Measurements from ENCODE around the gene UNC45A.

Gene UNC45A

GRCh38 chr15:90946941-90947576, 12.0 kb downstream of the UNC45A start:
- no peak for DNase-seq

DNA sequence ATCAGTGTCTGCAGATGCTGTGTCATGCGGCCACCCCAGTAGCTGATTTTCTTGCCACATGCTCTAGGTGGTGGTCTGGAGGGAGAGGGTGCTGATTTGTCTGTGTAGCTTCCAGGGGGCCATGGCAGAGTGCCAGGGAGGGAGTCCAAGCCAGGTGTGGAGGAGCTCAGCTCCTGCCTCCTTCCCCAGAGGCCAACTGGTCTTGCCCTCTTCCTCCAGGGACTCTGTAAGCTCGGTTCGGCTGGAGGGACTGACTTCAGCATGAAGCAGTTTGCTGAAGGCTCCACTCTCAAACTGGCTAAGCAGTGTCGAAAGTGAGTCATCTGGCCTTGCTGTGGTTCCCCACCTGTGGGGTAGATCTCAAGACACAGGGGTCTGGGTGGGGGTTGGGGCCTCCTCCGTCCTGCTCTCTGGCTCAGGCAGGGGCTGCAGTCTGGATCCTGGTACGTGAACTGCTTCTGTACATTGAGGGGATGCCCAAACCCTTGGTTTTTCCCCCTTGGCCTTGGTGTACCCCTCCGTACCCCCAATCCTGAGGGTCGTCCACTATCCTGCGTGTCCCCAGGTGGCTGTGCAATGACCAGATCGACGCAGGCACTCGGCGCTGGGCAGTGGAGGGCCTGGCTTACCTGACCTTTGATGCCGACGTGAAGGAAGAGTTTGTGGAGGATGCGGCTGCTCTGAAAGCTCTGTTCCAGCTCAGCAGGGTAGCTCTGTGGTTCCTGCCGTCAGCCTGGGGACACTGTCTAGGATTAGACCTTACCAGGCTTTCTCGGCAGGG, 12.7 kb downstream of the UNC45A start:
- no peak for DNase-seq

DNA sequence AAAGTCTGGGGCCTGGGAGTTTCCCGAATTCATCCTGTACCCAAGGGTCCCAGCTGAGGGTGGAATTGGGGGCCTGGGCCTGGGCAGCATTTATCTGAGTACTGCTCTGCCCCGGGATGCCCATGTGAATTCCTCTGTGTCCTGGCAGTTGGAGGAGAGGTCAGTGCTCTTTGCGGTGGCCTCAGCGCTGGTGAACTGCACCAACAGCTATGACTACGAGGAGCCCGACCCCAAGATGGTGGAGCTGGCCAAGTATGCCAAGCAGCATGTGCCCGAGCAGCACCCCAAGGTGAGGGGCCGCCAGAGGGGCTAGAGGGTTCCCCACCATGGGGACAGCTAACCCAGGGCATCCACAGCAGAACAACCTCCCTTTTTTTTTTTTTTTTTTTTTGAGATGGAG, 13.4 kb downstream of the UNC45A start:
- DNase-seq, result no peak

- no peak for DNase-seq
Measured at GRCh38 chr15:90949979-90950675, 15.0 kb downstream of the UNC45A start.

DNA sequence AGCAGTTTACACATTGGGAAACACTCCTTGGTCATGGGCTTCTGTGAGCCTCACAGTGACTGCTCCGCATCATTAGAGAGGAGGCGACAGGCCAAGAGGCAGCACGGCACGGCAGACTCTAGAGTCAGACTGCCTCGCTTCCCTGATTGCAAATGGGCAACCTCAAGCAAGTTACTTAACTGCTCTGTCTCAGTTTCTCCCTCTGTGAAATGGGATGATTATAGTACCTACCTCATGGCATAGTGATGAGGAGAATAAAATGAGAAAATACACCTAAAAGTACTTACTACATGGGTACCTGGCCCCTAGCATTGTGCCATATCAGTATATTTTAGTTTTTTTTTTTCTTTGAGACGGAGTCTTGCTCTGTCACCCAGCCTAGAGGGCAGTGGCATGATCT, 15.6 kb downstream of the UNC45A start:
- no peak for DNase-seq

DNA sequence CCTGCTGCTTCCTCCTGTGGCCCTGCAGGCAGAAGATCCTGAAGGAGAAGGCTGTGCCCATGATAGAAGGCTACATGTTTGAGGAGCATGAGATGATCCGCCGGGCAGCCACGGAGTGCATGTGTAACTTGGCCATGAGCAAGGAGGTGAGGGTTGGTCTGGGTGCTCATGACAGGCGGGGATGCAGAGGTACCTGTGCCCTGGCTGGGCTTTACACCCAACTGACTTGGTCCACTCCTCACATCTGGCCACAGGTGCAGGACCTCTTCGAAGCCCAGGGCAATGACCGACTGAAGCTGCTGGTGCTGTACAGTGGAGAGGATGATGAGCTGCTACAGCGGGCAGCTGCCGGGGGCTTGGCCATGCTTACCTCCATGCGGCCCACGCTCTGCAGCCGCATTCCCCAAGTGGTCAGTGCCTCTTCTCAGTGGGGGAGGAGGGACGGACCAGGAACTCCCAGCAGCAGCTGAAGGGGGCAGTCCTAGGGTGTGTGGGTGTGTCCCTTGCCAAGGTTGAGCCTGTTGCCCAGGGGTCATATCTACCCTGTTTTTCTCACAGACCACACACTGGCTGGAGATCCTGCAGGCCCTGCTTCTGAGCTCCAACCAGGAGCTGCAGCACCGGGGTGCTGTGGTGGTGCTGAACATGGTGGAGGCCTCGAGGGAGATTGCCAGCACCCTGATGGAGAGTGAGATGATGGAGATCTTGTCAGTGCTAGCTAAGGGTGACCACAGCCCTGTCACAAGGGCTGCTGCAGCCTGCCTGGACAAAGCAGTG, 18.0 kb downstream of the UNC45A start:
- DNase-seq, result no peak

- DNase-seq, result no peak
Measured at GRCh38 chr15:90953947-90954711, 19.0 kb downstream of the UNC45A start.

GRCh38 chr15:90954712-90955623, 19.9 kb downstream of the UNC45A start, which contains the start of gene RCCD1:
Gene RCCD1, plus strand, starts transcription at chr15:90954884. Its CDS starts 1,851 bp downstream, at chr15:90956735.
- peak; percentile 11 to 65 for DNase-seq

GRCh38 chr15:90955624-90956273, 20.7 kb downstream of the UNC45A start:
- DNase-seq, result no peak

- DNase-seq, result no peak
Measured at GRCh38 chr15:90956274-90957030, 21.4 kb downstream of the UNC45A start.

DNA sequence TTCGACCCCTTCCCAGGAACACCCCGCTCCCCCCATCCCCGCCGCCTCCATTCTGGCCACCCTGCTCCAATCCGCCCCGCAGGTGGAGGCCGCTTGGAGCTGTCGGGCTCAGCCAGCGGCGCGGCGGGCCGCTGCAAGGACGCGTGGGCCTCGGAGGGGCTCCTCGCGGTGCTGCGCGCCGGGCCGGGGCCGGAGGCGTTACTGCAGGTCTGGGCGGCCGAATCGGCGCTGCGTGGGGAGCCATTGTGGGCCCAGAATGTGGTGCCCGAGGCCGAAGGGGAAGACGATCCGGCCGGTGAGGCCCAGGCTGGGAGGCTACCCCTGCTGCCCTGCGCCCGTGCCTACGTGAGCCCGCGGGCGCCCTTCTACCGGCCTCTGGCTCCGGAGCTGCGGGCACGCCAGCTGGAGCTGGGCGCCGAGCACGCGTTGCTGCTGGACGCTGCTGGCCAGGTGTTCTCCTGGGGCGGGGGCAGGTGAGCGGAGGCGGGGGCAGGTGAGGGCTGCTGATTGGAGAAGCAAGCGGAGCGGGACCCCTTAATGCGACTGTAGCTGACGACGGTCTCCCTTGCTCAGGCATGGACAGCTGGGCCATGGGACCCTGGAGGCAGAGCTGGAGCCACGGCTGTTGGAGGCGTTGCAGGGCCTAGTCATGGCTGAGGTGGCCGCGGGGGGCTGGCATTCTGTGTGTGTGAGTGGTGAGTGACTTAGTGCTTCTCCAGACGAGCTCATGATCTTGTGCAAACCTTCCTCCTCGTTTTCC, 22.1 kb downstream of the UNC45A start:
- DNase-seq, result no peak

GRCh38 chr15:90957791-90958190, 22.7 kb downstream of the UNC45A start:
- DNase-seq, result no peak

DNA sequence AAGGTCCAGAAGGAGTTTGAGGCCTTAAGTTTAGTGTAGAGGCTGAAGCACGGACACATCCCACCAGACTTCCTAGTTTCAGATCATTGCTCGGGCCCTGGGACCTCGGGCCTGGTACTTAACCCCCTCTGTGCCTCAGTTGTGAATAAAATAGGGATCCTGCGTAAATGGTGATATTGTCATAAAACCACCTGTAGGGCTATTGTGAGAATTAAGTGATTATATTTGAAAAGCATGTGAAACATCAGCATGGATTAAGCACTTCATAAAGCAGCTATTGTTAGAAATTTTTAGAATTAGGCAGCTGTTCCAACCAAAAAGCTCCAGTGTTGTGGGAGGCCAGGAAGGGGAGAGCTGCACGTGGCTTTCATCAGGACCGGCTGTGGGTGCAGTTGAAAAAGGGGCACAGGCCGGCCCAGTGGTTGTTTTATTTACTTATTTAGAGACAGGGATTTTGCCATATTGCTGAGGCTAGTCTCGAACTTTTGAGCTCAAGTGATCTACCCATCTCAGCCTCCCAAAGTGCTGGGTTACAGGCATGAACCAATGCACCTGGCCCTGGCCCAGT, 24.0 kb downstream of the UNC45A start:
- DNase-seq, result no peak

DNA sequence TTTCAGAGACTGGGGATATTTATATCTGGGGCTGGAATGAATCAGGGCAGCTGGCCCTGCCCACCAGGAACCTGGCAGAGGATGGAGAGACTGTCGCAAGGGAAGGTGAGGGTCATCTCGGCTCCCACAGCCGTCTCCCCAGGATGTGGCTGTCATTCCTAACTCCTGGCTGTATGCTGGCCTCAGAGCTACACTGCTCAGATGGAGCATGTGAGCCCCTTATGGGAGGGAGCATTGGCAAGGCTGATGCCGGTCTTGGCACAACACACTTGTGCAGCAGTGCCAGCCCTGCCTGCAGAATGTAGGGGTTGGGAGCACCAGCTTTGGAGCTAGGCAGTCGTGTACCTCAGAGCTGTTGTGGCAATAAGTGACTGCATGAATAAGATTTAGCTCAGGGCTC, 24.8 kb downstream of the UNC45A start:
- DNase-seq, result peak; percentile 27 to 67

DNA sequence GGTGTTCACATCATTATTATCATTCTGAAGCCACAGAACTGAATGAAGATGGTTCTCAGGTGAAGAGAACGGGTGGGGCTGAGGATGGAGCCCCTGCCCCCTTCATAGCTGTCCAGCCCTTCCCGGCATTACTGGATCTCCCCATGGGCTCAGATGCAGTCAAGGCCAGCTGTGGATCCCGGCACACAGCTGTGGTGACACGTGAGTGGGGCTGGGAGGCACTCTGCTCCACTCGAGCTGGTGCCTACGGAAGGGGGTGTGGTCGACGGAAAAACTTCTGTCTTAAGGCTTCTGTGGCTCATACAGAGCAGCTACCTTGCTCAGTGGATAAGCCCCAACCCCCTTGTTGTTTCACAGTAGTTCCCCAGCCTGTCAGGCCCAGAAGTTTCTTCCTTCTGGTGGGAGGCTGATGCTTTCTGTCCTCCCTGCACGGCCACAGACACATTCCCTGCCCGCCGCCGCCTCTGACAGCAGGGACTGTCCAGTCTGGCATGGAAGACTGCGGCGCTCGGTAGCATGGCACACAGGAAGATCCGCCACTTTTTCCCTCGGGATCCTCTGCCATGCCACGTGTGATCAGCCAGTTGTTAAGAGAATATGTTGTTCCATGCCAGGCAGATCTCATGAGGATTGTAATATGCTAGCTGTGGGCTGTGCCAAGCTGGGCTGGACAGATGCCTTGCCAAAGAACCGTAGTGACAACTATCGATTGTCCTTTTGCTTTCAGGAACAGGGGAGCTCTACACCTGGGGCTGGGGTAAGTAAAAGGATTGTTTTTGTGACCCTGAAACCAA, 25.4 kb downstream of the UNC45A start:
- no peak for DNase-seq

GRCh38 chr15:90962021-90962420, 26.9 kb downstream of the UNC45A start:
- DNase-seq, result no peak

DNA sequence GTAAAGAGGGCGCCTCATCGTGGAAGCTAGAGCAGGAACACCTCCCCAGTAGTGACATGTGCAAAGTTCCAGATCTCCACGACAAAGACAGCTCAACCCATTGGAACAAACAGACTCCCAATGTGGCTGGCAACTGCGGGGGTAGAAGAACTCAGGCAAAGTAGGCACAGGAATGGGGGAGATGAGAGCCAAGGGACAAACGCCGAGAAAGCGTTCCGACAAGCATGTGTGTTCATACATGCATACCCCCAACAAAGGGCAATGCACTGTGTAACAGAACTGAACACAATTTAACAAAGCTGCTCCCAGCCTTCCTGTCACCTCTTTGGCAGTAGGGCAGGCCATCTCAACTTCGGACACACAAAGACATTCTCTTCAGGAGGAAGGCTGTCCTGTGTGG, 31.2 kb downstream of the UNC45A start:
- DNase-seq, result no peak

DNA sequence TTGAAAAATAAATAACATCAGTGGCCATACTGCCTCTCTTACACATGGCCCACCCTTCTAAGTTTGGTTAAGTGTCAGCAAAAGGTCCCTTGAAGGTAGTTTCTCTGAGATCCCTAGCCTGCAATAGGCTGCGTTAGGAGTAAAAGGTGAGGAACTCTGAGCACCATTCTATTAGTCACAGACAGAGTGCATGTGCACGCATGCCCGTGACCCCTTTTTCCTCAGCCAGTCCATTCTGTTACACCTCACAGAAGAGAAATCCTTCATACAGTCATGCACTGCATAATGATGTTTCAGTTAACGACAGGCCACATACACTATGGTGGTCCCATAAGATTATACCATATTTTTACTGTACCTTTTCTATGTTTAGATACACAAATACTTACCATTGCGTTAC, 32.1 kb downstream of the UNC45A start:
- DNase-seq, result no peak

All from cerebellar nuclear complex (tissue), 1 donor.